ENCODE measurements around the gene PURB. TPM values are rescaled to one million over a fixed set of nuclear protein-coding genes. Genes with fewer than 3 reads are reported as not detected.

Gene PURB
- total and polyA plus RNA-seq, 3 donors from 2014 or later, result 14.7 to 23.9 (median 22.4) TPM

DNA sequence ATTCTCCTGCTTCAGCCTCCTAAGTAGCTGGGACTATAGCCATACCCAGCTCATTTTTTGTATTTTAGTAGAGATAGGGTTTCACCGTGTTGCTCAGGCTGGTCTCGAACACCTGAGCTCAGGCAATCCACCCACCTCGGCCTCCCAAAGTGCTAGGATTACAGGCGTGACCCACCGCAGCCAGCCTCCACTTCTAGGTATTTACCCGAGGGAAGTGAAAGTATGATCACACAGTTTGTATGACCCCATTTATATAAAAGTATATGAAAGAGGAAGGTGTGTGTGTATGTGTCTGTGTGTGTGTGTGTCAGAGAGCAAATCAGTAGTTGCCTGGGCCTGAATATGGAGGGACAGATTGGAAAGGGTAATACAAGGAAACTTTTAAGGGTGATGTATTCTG is 2.0 kb upstream of the PURB start:
- DNase-seq, result no peak
- 78 to 79% methylated on average over 6 of the region's 6 CpGs for WGBS, 2 donors
- no peaks in the 10 kb centered on the region for H3K36me3 ChIP-seq (ENCODE audit: low read depth, missing control alignments)
- H3K4me1 ChIP-seq, result peaks cover 6% of the 10 kb centered on the region
- H3K9me3 ChIP-seq, result no peaks in the 10 kb centered on the region
- H3K27me3 ChIP-seq, result no peaks in the 10 kb centered on the region
- TF ChIP-seq, protein P1, sequence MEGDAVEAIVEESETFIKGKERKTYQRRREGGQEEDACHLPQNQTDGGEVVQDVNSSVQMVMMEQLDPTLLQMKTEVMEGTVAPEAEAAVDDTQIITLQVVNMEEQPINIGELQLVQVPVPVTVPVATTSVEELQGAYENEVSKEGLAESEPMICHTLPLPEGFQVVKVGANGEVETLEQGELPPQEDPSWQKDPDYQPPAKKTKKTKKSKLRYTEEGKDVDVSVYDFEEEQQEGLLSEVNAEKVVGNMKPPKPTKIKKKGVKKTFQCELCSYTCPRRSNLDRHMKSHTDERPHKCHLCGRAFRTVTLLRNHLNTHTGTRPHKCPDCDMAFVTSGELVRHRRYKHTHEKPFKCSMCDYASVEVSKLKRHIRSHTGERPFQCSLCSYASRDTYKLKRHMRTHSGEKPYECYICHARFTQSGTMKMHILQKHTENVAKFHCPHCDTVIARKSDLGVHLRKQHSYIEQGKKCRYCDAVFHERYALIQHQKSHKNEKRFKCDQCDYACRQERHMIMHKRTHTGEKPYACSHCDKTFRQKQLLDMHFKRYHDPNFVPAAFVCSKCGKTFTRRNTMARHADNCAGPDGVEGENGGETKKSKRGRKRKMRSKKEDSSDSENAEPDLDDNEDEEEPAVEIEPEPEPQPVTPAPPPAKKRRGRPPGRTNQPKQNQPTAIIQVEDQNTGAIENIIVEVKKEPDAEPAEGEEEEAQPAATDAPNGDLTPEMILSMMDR (IDR thresholded peaks at IDR 0.05), result no peak
- TF ChIP-seq POLR2A (IDR thresholded peaks at IDR 0.05), result no peak
- no peak overlapping the region for H3K27ac ChIP-seq
- intact Hi-C loops (cut with DNase I; ENCODE audit: low total_unique reads), result no loop called here
- H3K4me3 ChIP-seq, result no peak overlapping the region

DNA sequence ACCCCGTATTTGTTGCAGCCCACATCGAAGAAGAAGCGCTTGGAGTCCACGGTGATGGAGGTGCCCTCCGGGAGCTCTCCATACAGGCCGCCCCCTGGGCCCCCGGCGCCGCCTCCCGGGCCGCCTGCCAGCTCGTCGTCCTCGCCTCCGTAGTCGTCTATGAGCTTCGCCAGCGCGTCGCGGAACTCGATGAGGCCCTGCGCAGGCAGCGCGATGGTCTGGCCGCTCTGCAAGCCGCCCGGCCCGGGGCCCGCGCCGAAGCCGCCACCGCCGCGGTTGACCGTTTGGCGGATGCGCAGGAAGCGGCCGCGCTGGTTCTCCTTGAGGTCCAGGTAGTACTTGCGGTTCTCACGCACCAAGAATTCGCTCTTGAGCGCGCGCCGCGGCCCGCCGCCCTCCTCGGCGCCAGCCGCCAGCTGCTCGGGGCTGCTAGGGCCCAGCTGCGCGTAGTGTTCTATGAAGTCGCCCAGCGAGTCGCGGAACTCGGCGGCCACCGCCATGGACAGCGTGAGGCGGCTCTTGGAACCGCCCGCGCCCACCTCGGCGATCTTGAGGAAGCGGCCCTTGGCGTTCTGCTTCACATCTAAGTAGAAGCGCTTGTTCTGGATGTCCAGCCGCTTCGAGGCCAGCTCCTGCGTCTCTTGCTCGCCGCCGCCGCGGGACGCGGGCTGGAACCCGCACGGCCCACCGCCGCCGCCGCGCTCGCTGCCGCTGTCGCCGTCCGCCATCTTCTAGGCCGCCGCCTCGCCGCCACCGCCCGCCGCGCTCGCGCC is 523 bp downstream of the PURB start:
- whole genome bisulfite sequencing, 2 donors, result 0 to 1% methylated on average over 1 to 82 of the region's 107 CpGs
- Histone ChIP-seq H3K36me3 (ENCODE audit: low read depth, missing control alignments) (no peaks in the 10 kb centered on the region), H3K9me3 (no peaks in the 10 kb centered on the region), H3K27ac (peak overlapping the region; percentile 78 to 96), H3K4me3 (peak overlapping the region; percentile 74 to 90), H3K27me3 (no peaks in the 10 kb centered on the region), H3K4me1 (peaks cover 26% of the 10 kb centered on the region)
- peak; percentile 52 for DNase-seq
- no peak for TF ChIP-seq POLR2A (IDR thresholded peaks at IDR 0.05)
- TF ChIP-seq, protein P1 (IDR thresholded peaks at IDR 0.05), result no peak
- intact Hi-C loops (cut with DNase I; ENCODE audit: low total_unique reads), result no loop called here

DNA sequence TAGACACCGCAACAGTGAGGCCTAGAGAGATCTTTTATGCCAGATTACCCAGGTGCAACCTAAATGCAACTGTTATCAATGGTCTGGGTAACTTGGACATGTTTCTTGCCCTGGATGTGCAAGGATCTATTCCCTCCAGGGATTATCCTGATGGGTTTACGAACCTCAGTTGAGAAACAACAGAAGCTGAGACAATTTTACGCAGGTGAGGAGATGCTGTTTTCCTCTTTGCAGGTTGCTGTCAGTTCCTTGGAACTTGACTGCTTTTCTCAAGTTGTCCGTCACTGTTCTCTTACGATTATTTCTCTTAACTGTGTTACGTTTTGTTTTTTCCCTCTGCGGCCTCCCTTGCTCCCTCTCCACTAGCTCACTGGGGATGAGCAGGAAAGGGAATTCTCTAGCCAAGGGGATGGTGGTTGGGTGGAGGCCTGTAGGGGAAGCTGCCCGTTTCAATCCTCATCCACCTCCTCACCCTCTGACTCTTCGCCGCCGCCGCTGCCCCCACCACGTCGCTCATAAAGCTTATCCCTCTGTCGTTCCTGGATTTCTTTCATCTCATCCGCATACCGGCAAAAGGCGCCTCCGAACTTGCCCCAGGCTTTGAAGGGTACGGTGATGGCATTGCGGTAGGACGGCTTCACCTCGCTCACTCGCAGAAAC is 1.2 kb downstream of the PURB start:
- TF ChIP-seq, protein P1 (IDR thresholded peaks at IDR 0.05), result no peak
- no peak for TF ChIP-seq POLR2A (IDR thresholded peaks at IDR 0.05)
- no peak for DNase-seq
- WGBS, 2 donors, result 18 to 21% methylated on average over 23 of the region's 24 CpGs
- no peaks in the 10 kb centered on the region for H3K36me3 ChIP-seq (ENCODE audit: low read depth, missing control alignments)
- peak overlapping the region; percentile 74 to 90 for H3K4me3 ChIP-seq
- H3K27me3 ChIP-seq, result no peaks in the 10 kb centered on the region
- peak overlapping the region; percentile 78 to 96 for H3K27ac ChIP-seq
- intact Hi-C loops (cut with DNase I; ENCODE audit: low total_unique reads), result no loop called here
- no peaks in the 10 kb centered on the region for H3K9me3 ChIP-seq
- peaks cover 26% of the 10 kb centered on the region for H3K4me1 ChIP-seq

DNA sequence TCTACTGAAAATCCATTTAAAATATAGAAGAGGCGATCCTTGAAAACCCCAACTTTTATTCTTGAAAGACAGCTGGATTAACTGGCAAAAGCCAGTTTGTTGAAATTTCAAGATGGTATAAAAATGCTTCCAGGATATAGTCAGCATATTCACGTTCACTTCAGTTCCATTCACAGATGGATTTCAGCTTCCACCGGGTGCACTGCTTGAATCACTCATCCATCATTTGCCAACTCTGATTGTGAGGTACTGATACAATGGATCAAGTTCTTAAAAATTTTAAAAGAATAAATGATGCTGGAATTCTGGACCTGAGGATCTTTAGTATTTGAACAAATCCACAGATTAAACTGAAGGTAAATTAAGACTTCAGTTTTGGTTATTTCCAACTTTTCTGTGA is 2.4 kb downstream of the PURB start:
- TF ChIP-seq, protein P1 (IDR thresholded peaks at IDR 0.05), result no peak
- no peak for TF ChIP-seq POLR2A (IDR thresholded peaks at IDR 0.05)
- Histone ChIP-seq H3K36me3 (ENCODE audit: low read depth, missing control alignments) (no peaks in the 10 kb centered on the region), H3K4me1 (peaks cover 26% of the 10 kb centered on the region), H3K27me3 (no peaks in the 10 kb centered on the region), H3K9me3 (no peaks in the 10 kb centered on the region), H3K4me3 (peak overlapping the region in 1 of 2 donors; percentile 74), H3K27ac (no peak overlapping the region)
- DNase-seq, result no peak
- WGBS, 2 donors, result 57% methylated on average over 3 of the region's 3 CpGs
- intact Hi-C loops (cut with DNase I; ENCODE audit: low total_unique reads), result no loop called here
